HG02759 (cell line): ENCODE data around the gene PSENEN.
"Not testable (repeated sequence)": the region's sequence is repeated elsewhere in the genome, so short reads cannot be mapped to it uniquely, and the experiment has no call there.

Source experiments
- ATAC-seq: cut with Tn5 transposase; IDR thresholded peaks from one replicate; pipeline ENCODE4 v1.9.1; 2021; ENCODE audit warnings: mild to moderate bottlenecking, moderate library complexity; ENCODE audit not compliant: unreplicated experiment

The PSENEN gene

GRCh38 chr19:35787227-35787799, 41.9 kb downstream of the PSENEN start:
- no peak for ATAC-seq

GRCh38 chr19:35788205-35788960, 42.9 kb downstream of the PSENEN start:
- no peak for ATAC-seq

- no peak for ATAC-seq
Measured at GRCh38 chr19:35789195-35789977, 43.9 kb downstream of the PSENEN start.

GRCh38 chr19:35789978-35790944, 44.8 kb downstream of the PSENEN start:
- ATAC-seq: no peak

DNA sequence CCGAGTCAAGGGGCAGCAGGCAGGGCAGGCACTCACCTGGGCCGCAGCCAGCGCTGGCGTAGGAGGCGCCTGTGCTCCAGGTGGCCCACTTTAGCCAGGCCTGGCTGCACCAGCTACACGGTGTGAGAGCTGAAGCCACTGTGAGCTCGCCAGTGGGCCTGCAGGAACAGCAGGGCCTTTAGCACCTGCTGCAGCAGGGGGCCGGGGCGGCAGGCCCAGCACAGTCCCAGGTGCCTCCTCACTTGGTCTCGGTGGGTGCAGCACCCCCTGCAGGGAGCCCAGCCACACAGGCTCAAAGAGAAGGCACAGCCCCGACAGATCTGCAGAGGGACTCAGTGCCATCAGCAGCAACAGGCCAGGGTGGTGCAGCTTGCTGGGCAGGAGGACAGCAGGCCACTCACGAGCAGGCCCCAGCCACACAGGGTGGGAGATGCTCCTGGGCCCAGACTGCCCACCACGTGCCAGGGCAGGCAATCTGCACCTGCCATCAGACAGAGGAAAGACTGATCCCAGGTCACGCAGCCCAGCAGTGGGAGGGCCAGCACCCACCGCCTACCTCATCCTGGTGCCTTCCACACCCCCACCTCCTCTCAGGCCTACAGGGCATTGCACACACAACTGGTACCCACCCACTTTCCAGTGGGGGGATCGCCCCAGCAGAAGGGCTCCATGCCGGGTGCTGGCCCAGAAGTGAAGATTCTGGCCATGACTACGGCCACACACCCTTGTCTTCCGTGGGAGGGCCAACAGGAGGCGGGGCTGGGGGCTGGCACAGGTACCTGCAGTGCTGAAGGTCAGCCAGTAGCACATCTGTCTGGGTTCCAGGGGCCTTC, 45.7 kb downstream of the PSENEN start:
- ATAC-seq: no peak

GRCh38 chr19:35791814-35792279, 46.4 kb downstream of the PSENEN start:
- ATAC-seq: no peak

DNA sequence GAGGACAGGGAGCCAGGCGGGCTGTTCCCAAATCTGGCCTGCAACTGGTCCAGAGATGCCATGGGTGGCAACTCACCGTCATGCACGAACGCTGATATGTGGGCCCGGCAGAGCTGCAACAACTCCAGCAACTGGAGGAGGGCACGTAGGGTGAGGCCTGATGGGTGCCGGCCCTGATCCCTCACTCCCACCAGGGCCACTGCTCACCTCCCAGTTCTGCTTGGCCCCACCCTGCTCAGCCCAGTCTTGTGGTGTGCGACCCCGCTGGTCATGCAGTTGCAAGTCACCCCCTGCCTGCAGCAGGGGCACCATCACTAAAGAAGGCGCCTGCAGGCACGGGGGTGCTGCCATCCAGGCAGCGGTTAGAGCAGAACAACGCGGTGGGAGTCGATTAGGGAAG, 46.9 kb downstream of the PSENEN start:
- no peak for ATAC-seq

- ATAC-seq: no peak
Measured at GRCh38 chr19:35792888-35793287, 47.4 kb downstream of the PSENEN start.

DNA sequence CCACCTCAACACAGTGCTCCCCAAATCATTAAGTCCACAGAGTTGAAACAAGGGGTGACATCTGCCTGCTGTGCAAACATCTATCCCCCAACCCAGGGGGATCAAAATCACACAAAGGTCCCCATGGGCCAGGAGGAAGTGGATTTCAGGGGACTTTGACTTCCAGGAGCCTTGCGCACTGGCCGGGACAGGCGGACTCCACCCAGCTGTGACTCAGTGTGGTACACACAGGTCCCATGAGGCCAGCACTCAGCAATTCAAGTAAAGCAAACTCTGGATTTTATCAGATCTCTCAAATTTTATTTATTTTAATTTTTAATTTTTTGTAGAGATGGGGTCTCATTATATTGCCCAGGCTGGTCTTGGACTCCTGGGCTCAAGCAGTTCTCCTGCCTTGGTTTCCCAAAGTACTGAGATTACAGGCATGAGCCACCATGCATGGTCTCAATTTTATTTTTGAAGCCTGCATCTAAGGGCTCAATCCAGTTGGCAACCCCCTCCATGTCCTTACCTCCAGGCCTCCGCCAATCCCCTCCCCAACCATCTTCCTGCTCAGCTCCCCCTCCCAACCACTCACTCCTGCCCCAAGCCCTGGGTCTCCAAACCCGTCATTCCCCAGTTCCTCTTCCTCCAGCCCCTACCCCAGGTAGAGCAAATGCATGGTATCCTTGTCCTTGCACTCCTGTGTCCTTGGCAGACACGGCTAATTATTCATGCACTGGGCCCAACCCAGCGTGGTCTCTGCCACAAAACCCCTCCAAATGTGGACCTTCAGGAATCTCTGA, 48.1 kb downstream of the PSENEN start:
- no peak for ATAC-seq

GRCh38 chr19:35795564-35795963, 50.1 kb downstream of the PSENEN start:
- ATAC-seq: not testable (repeated sequence)
